ENCODE results near the gene ARL2BP. TPM values are rescaled to one million over a fixed set of nuclear protein-coding genes. Genes with fewer than 3 reads are reported as not detected.
"Not testable (repeated sequence)": the region's sequence is repeated elsewhere in the genome, so short reads cannot be mapped to it uniquely, and the experiment has no call there.

The ARL2BP gene
- total RNA-seq (2021) (33.1 and 35.1 TPM in 2 replicates), Bru-seq, nascent RNA (percentile 70 among the genes with signal in this experiment), BruChase-seq, experiment 1, labeled RNA remaining after a 2-hour chase (percentile 79 among the genes with signal in this experiment), BruChase-seq, experiment 2, labeled RNA remaining after a 6-hour chase (percentile 93 among the genes with signal in this experiment)
- long read RNA-seq, transcript ARL2BP-201 (6 exons, 2,130 nt) = major isoform, 86 of 92 reads
- long read RNA-seq, partial matches to known transcripts = 1 of 92 reads
- long read RNA-seq, other reads (novel, unspliced or antisense) = 4 of 92 reads

DNA sequence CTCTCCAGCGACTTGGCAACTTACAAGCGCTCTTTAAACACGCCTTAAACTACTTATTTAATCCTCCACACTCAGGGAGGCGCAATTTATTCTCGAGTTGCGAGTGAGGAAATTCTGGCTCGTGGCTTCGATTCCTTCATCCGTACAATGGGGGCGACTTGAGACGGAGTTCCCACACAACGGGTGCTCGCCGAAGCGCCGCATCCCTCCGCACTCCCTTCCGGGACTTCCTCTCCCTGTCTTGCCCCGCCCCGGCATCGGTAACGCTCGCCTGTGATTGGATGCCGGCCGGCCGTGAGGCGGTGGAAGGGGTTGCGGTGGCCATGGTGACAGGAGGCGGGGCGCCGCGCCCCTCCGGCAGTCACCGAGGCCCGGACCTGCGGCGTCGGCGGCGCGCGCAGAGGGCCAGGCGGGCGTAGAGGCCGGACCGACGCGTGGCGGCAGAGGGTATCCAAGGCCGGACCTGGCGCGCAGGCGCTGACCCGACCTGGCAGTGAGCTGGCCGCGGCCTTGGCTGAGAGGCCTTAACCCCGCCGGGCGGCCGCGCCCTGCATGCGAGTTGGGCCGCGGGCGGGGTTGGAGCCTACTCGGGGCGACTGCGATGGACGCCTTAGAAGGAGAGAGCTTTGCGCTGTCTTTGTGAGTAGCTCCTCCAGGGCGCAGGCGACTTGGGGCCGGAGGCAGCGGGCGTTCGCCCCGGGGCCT lies at the start of gene ARL2BP:
TSS of gene ARL2BP (plus strand) at position 493 of the 705 bp plus-strand sequence. CDS start at position 602, 109 bp downstream.
- peak within 1 kb of the TSS; percentile 70 for H3K27ac ChIP-seq (ENCODE audit: low read depth, low read length, poor library complexity, severe bottlenecking)
- ChIA-PET POLR2A (ENCODE audit: low non-redundant PET) (no interaction called here), CTCF (no interaction called here)
- BruUV-seq (replicated peaks) = no TSS peak
- no peaks in the 10 kb centered on the region for H3K27me3 ChIP-seq (replicated peaks; ENCODE audit: insufficient read depth, low read depth, low read length, poor library complexity)
- peaks cover 14% of the 10 kb centered on the region for H3K36me3 ChIP-seq (ENCODE audit: insufficient read depth, low read length, poor library complexity, severe bottlenecking)
- TF ChIP-seq EZH2 (IDR thresholded peaks at IDR 0.05; ENCODE audit: borderline replicate concordance, low read depth, low read length, poor library complexity, severe bottlenecking) = no peak
- TF ChIP-seq, protein P1, sequence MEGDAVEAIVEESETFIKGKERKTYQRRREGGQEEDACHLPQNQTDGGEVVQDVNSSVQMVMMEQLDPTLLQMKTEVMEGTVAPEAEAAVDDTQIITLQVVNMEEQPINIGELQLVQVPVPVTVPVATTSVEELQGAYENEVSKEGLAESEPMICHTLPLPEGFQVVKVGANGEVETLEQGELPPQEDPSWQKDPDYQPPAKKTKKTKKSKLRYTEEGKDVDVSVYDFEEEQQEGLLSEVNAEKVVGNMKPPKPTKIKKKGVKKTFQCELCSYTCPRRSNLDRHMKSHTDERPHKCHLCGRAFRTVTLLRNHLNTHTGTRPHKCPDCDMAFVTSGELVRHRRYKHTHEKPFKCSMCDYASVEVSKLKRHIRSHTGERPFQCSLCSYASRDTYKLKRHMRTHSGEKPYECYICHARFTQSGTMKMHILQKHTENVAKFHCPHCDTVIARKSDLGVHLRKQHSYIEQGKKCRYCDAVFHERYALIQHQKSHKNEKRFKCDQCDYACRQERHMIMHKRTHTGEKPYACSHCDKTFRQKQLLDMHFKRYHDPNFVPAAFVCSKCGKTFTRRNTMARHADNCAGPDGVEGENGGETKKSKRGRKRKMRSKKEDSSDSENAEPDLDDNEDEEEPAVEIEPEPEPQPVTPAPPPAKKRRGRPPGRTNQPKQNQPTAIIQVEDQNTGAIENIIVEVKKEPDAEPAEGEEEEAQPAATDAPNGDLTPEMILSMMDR (conservative IDR thresholded peaks at IDR 0.05; ENCODE audit: low read depth, low read length) = peak; percentile 39
- intact Hi-C loops (cut with micrococcal nuclease; ENCODE audit: unreplicated experiment) = no loop called here
- peak within 1 kb of the TSS; percentile 72 for H3K4me3 ChIP-seq (ENCODE audit: low read depth, low read length, poor library complexity, severe bottlenecking)
- no peaks in the 10 kb centered on the region for H3K9me3 ChIP-seq (ENCODE audit: low read depth, low read length, poor library complexity, severe bottlenecking)
- H3K4me1 ChIP-seq (ENCODE audit: insufficient read depth, low read length, poor library complexity, severe bottlenecking) = peaks cover 6% of the 10 kb centered on the region
- peak; percentile 99 for DNase-seq (ENCODE audit: low spot score)

DNA sequence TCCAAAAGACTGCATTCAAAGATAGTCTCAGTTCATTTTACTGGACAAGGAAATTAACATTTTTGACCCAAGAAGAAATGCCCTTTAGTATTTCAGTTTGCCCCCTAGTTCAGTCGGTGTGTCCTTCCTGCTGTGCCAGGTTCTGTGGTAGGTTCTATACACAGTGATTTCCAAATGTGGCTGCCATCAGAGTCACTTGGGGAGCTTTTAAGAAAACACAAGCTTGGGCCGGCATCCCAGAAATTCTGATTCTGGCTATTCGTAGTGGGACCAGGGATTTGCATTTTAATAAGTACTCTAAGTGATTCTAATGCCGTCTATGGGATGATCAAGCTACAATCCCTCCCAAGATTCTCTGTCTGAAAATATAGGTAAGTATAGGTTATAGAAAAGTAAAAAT lies 48.8 kb upstream of the ARL2BP start:
- Histone ChIP-seq H3K4me1 (ENCODE audit: insufficient read depth, low read length, poor library complexity, severe bottlenecking) (peaks cover 25% of the 10 kb centered on the region), H3K36me3 (ENCODE audit: insufficient read depth, low read length, poor library complexity, severe bottlenecking) (no peaks in the 10 kb centered on the region), H3K9me3 (ENCODE audit: low read depth, low read length, poor library complexity, severe bottlenecking) (no peaks in the 10 kb centered on the region), H3K27me3 (replicated peaks; ENCODE audit: insufficient read depth, low read depth, low read length, poor library complexity) (no peaks in the 10 kb centered on the region), H3K4me3 (ENCODE audit: low read depth, low read length, poor library complexity, severe bottlenecking) (no peak overlapping the region), H3K27ac (ENCODE audit: low read depth, low read length, poor library complexity, severe bottlenecking) (no peak overlapping the region)
- DNase-seq (ENCODE audit: low spot score) = no peak
- no TSS peak for BruUV-seq (replicated peaks)
- intact Hi-C loops (cut with micrococcal nuclease; ENCODE audit: unreplicated experiment) = no loop called here
- TF ChIP-seq, protein P1 (conservative IDR thresholded peaks at IDR 0.05; ENCODE audit: low read depth, low read length) = no peak
- no peak for TF ChIP-seq EZH2 (IDR thresholded peaks at IDR 0.05; ENCODE audit: borderline replicate concordance, low read depth, low read length, poor library complexity, severe bottlenecking)
- POLR2A ChIA-PET (ENCODE audit: low non-redundant PET) = no interaction called here
- CTCF ChIA-PET = no interaction called here

DNA sequence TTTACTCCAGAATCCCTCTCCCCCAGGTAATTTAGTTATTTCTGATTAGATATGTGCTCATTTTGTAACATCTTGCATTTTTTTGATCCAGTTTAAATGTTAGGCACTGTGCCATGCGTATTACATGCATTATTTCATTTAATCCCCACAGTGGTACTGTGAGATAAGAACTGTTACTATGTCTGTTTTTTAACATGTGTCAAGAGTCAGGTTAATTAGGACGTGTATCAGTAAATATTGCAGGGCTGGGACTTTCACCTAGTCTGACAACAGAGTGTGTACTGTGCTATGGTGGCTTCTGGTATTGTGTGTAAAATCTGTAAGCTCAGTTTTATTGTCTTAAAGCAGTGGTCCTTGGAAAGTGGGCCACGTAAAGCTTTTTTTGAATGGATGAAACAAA lies 48.3 kb upstream of the ARL2BP start:
- H3K9me3 ChIP-seq (ENCODE audit: low read depth, low read length, poor library complexity, severe bottlenecking) = no peaks in the 10 kb centered on the region
- BruUV-seq (replicated peaks) = no TSS peak
- peak overlapping the region; percentile 27 for H3K27ac ChIP-seq (ENCODE audit: low read depth, low read length, poor library complexity, severe bottlenecking)
- CTCF ChIA-PET = no interaction called here
- no peak for DNase-seq (ENCODE audit: low spot score)
- H3K36me3 ChIP-seq (ENCODE audit: insufficient read depth, low read length, poor library complexity, severe bottlenecking) = no peaks in the 10 kb centered on the region
- no peak overlapping the region for H3K4me3 ChIP-seq (ENCODE audit: low read depth, low read length, poor library complexity, severe bottlenecking)
- H3K27me3 ChIP-seq (replicated peaks; ENCODE audit: insufficient read depth, low read depth, low read length, poor library complexity) = no peaks in the 10 kb centered on the region
- peaks cover 20% of the 10 kb centered on the region for H3K4me1 ChIP-seq (ENCODE audit: insufficient read depth, low read length, poor library complexity, severe bottlenecking)
- TF ChIP-seq, protein P1 (conservative IDR thresholded peaks at IDR 0.05; ENCODE audit: low read depth, low read length) = no peak
- no peak for TF ChIP-seq EZH2 (IDR thresholded peaks at IDR 0.05; ENCODE audit: borderline replicate concordance, low read depth, low read length, poor library complexity, severe bottlenecking)
- POLR2A ChIA-PET (ENCODE audit: low non-redundant PET) = interaction anchor here (0.7 kb wide), 1 partner anchor 39 kb away, joined by 4 read pairs; no protein-coding TSS in a partner anchor
- intact Hi-C loops (cut with micrococcal nuclease; ENCODE audit: unreplicated experiment) = no loop called here

DNA sequence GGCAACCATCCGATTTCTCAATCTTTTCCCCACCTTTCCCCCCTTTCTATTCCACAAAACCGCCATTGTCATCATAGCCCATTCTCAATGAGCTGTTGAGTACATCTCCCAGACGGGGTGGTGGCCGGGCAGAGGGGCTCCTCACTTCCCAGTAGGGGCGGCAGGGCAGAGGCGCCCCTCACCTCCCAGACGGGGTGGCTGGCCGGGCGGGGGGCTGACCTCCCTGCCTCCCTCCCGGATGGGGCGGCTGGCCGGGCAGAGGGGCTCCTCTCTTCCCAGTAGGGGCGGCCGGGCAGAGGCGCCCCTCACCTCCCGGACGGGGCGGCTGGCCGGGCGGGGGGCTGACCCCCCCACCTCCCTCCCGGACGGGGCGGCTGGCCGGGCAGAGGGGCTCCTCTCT lies 44.7 kb upstream of the ARL2BP start:
- POLR2A ChIA-PET (ENCODE audit: low non-redundant PET); H3K4me1 ChIP-seq (ENCODE audit: insufficient read depth, low read length, poor library complexity, severe bottlenecking); H3K27ac ChIP-seq (ENCODE audit: low read depth, low read length, poor library complexity, severe bottlenecking); DNase-seq (ENCODE audit: low spot score); BruUV-seq (replicated peaks); H3K9me3 ChIP-seq (ENCODE audit: low read depth, low read length, poor library complexity, severe bottlenecking); H3K27me3 ChIP-seq (replicated peaks; ENCODE audit: insufficient read depth, low read depth, low read length, poor library complexity); intact Hi-C loops (cut with micrococcal nuclease; ENCODE audit: unreplicated experiment); H3K4me3 ChIP-seq (ENCODE audit: low read depth, low read length, poor library complexity, severe bottlenecking); CTCF ChIA-PET: not testable (repeated sequence)
- H3K36me3 ChIP-seq (ENCODE audit: insufficient read depth, low read length, poor library complexity, severe bottlenecking) = peaks cover 12% of the 10 kb centered on the region

DNA sequence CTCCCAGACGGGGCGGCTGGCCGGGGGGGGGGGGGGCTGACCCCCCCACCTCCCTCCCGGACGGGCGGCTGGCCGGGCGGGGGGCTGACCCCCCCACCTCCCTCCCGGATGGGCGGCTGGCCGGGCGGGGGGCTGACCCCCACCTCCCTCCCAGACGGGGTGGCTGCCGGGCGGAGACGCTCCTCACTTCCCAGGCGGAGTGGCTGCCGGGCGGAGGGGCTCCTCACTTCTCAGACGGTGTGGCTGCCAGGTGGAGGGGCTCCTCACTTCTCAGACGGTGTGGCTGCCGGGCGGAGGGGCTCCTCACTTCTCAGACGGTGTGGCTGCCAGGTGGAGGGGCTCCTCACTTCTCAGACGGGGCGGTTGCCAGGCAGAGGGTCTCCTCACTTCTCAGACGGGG lies 44.1 kb upstream of the ARL2BP start:
- POLR2A ChIA-PET (ENCODE audit: low non-redundant PET); DNase-seq (ENCODE audit: low spot score); H3K9me3 ChIP-seq (ENCODE audit: low read depth, low read length, poor library complexity, severe bottlenecking); intact Hi-C loops (cut with micrococcal nuclease; ENCODE audit: unreplicated experiment); H3K27me3 ChIP-seq (replicated peaks; ENCODE audit: insufficient read depth, low read depth, low read length, poor library complexity); CTCF ChIA-PET; H3K27ac ChIP-seq (ENCODE audit: low read depth, low read length, poor library complexity, severe bottlenecking); BruUV-seq (replicated peaks); H3K4me3 ChIP-seq (ENCODE audit: low read depth, low read length, poor library complexity, severe bottlenecking); H3K4me1 ChIP-seq (ENCODE audit: insufficient read depth, low read length, poor library complexity, severe bottlenecking): not testable (repeated sequence)
- peaks cover 18% of the 10 kb centered on the region for H3K36me3 ChIP-seq (ENCODE audit: insufficient read depth, low read length, poor library complexity, severe bottlenecking)
